Measurements from ENCODE around the gene SPANXN2. TPM values are rescaled to one million over a fixed set of nuclear protein-coding genes. Genes with fewer than 3 reads are reported as not detected.

Gene SPANXN2
- total RNA-seq, 1 donor from 2014 or later = not detected

DNA sequence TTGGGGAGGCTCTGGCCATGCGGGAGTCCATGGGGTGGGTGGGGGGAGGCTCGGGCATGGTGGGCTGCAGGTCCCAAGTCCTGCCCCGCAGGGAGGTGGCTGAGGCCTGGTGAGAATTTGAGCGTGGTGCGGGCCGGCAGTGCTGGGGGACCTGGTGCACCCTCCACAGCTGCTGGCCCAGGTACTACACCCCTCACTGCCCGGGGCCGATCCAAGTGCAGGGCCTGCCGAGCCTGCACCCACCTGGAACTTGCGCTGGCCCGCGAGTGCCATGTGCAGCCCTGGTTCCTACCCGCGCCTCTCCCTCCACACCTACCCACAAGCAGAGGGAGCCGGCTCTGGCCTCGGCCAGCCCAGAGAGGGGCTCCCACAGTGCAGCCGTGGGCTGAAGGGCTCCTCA lies 5.7 kb upstream of the SPANXN2 start:
- Histone ChIP-seq H3K4me3 (no peak overlapping the region), H3K27me3 (ENCODE audit: low read depth) (no peaks in the 10 kb centered on the region), H3K36me3 (no peaks in the 10 kb centered on the region), H3K27ac (replicated peaks) (no peak overlapping the region), H3K9me3 (replicated peaks) (no peaks in the 10 kb centered on the region), H3K4me1 (no peaks in the 10 kb centered on the region)
- TF ChIP-seq, protein P1, sequence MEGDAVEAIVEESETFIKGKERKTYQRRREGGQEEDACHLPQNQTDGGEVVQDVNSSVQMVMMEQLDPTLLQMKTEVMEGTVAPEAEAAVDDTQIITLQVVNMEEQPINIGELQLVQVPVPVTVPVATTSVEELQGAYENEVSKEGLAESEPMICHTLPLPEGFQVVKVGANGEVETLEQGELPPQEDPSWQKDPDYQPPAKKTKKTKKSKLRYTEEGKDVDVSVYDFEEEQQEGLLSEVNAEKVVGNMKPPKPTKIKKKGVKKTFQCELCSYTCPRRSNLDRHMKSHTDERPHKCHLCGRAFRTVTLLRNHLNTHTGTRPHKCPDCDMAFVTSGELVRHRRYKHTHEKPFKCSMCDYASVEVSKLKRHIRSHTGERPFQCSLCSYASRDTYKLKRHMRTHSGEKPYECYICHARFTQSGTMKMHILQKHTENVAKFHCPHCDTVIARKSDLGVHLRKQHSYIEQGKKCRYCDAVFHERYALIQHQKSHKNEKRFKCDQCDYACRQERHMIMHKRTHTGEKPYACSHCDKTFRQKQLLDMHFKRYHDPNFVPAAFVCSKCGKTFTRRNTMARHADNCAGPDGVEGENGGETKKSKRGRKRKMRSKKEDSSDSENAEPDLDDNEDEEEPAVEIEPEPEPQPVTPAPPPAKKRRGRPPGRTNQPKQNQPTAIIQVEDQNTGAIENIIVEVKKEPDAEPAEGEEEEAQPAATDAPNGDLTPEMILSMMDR (IDR thresholded peaks at IDR 0.05; ENCODE audit: borderline replicate concordance) = no peak
- DNase-seq = no peak
- intact Hi-C loops (cut with micrococcal nuclease) = no loop called here

DNA sequence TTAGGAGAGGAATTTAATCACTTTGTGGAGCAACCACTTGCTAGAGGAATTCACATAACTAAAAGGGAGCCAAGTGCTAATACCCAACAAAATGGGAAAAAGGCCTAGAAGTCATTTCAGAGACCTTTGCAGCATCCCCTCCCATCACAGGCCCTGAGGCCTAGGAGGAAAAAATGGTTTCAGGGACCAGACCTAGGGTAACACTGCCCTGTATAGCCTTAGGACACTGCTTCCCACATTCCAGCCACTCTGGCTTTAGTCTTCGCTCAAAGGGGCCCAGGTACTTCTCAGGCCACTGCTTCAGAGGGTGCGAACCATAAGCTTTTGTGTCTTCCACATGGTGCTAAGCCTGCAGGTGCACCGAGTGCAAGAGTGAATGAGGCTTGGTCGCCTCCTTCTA lies 19.1 kb downstream of the SPANXN2 start:
- Histone ChIP-seq H3K27ac (replicated peaks) (no peak overlapping the region), H3K4me3 (no peak overlapping the region)
- intact Hi-C loops (cut with micrococcal nuclease) = no loop called here

DNA sequence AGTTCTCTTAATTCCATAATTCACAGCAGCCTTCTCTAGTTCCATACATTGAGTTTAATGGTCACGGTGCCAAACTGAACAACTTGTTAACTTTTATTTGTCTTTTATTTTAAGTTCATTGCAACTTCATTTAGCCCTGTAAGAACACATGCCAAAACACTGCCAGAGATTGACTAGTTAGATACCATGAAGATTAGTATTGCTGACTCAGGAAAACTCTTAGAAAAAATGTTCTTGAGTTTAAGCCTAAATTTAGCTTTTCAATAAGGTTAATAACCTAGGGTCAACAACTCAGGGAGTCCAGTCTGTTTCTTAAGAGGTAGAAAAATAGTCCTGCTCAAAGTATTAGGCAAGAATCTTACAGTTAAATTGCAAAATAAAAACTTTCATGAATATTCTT lies 25.7 kb downstream of the SPANXN2 start:
- Histone ChIP-seq H3K4me1 (no peaks in the 10 kb centered on the region), H3K36me3 (no peaks in the 10 kb centered on the region), H3K27me3 (ENCODE audit: low read depth) (no peaks in the 10 kb centered on the region), H3K4me3 (no peak overlapping the region), H3K9me3 (replicated peaks) (no peaks in the 10 kb centered on the region), H3K27ac (replicated peaks) (no peak overlapping the region)
- DNase-seq = no peak
- intact Hi-C loops (cut with micrococcal nuclease) = no loop called here
- TF ChIP-seq, protein P1 (IDR thresholded peaks at IDR 0.05; ENCODE audit: borderline replicate concordance) = no peak

More for the DNA sequence above, 19.1 kb downstream of the SPANXN2 start:
- H3K9me3 ChIP-seq (replicated peaks) = no peaks in the 10 kb centered on the region
- H3K36me3 ChIP-seq = no peaks in the 10 kb centered on the region
- TF ChIP-seq, protein P1 (IDR thresholded peaks at IDR 0.05; ENCODE audit: borderline replicate concordance) = no peak
- no peak for DNase-seq
- no peaks in the 10 kb centered on the region for H3K27me3 ChIP-seq (ENCODE audit: low read depth)
- no peaks in the 10 kb centered on the region for H3K4me1 ChIP-seq

DNA sequence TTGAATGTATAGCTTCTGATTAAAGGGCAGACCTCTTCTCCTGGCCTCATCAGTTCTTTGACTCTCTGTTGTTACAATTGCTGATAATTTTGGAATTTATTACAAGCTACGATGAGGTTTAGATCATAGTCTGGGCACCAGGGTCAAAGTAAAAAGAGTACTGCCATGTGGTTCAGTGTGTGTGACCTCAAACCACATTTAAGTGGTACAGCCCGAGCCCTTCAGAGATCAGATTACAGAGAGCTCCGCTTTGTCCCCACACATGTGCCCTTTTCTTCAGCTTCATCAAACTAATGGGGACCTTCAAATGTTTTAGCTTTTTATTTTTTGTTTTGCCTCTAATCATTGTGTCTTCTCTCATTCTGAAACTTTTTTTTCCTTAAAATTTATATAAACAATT lies 37.1 kb downstream of the SPANXN2 start:
- no peak for DNase-seq
- TF ChIP-seq, protein P1 (IDR thresholded peaks at IDR 0.05; ENCODE audit: borderline replicate concordance) = no peak
- Histone ChIP-seq H3K27ac (replicated peaks) (no peak overlapping the region), H3K36me3 (no peaks in the 10 kb centered on the region), H3K27me3 (ENCODE audit: low read depth) (no peaks in the 10 kb centered on the region), H3K4me1 (no peaks in the 10 kb centered on the region), H3K9me3 (replicated peaks) (no peaks in the 10 kb centered on the region), H3K4me3 (no peak overlapping the region)
- intact Hi-C loops (cut with micrococcal nuclease) = no loop called here

DNA sequence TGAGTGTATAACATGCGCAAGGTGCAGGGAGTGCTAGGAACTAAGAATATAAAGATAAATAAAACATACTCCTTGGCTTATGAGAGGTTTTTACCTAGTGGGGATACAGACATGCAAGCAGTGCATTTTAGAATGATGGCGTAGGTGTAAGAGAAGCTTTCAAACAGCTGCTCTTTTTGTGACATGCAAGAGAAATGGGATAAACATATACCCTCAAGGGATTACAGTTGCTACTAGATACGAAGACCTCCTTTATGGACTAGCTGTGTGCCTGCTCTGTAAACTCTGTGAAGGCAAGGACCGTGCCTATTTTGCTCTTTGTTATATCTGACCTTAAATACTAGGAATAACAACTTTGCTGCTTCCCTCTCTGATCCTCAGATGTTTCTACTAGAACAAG lies 45.6 kb downstream of the SPANXN2 start:
- H3K4me3 ChIP-seq = no peak overlapping the region
- intact Hi-C loops (cut with micrococcal nuclease) = no loop called here
- H3K27ac ChIP-seq (replicated peaks) = no peak overlapping the region
- no peak for DNase-seq
- TF ChIP-seq, protein P1 (IDR thresholded peaks at IDR 0.05; ENCODE audit: borderline replicate concordance) = no peak
- no peaks in the 10 kb centered on the region for H3K36me3 ChIP-seq
- H3K9me3 ChIP-seq (replicated peaks) = no peaks in the 10 kb centered on the region
- H3K4me1 ChIP-seq = no peaks in the 10 kb centered on the region
- no peaks in the 10 kb centered on the region for H3K27me3 ChIP-seq (ENCODE audit: low read depth)

DNA sequence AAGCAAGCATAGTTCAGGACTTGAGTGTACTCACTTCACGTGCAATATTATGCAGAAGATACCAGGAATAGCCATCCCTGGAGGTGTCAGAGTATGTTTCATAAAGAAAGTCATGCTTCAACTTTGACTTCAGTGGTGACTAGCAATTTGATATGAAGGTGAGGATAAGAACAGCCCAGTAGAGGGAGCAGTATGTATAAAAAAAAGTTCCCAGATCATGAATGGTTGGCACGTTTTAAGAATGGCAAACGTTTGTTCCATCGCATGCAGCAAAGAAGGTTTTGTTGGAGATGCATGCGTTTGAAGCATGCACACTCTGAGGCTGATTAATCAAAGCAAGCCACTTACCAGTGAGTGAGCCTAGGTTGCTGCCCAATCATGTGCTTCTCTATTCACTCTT lies 51.2 kb downstream of the SPANXN2 start:
- Histone ChIP-seq H3K4me3 (no peak overlapping the region), H3K9me3 (replicated peaks) (no peaks in the 10 kb centered on the region), H3K36me3 (no peaks in the 10 kb centered on the region), H3K4me1 (no peaks in the 10 kb centered on the region), H3K27ac (replicated peaks) (no peak overlapping the region), H3K27me3 (ENCODE audit: low read depth) (no peaks in the 10 kb centered on the region)
- intact Hi-C loops (cut with micrococcal nuclease) = no loop called here
- TF ChIP-seq, protein P1 (IDR thresholded peaks at IDR 0.05; ENCODE audit: borderline replicate concordance) = no peak
- no peak for DNase-seq
